Endothelial cell of umbilical vein (primary cell): Measurements from ENCODE around the gene PAQR3. TPM values are rescaled to one million over a fixed set of nuclear protein-coding genes. Genes with fewer than 3 reads are reported as not detected.

ENCODE experiments used
- BruUV-seq: library from RNA; stranded (reverse); fragments of 400-500 nt; replicated peaks from 2 replicates; lab custom pipeline; 2021; lab: Mats Ljungman, UMichigan
- CTCF ChIA-PET: fragments of 300-600, 350-600 bp; sonication (Branson Sonifier 250); formaldehyde crosslinking; loops from one replicate; lab custom pipeline; 2021; ENCODE audit warnings: antibody characterized with exemption, inconsistent platforms; lab: Charles Lee
- POLR2A ChIA-PET: fragments of 300-600, 350-600 bp; sonication (Branson Sonifier 250); formaldehyde crosslinking; loops from one replicate; lab custom pipeline; 2021; ENCODE audit warnings: antibody characterized with exemption, inconsistent platforms; lab: Charles Lee
- DNase-seq: peaks from one replicate; pipeline ENCODE4 v3.0.0-alpha.2; 2011; ENCODE audit warnings: low read depth, low spot score
- FAIRE-seq: peaks from 2 replicates; lab custom pipeline; 2011; peaks lifted over from hg19 to GRCh38; lab: Jason Lieb, UNC
- H2AFZ ChIP-seq: 2 replicates; pipeline ENCODE4 v1.6.0; 2012; ENCODE audit warnings: low read depth, low read length, control low read depth, inconsistent platforms
- H3K27ac ChIP-seq: 2 replicates; pipeline ENCODE4 v1.5.1; 2011; ENCODE audit warnings: low read depth, mild to moderate bottlenecking, control low read depth, low read length, moderate library complexity; ENCODE audit not compliant: insufficient read depth
- H3K27me3 ChIP-seq, 2 experiments: 2 replicates each; pipeline versions ENCODE4 v1.6.0 to v1.6.1; 2011; ENCODE audit warnings: low read length in 2 of 2, mixed read lengths in 1 of 2; ENCODE audit not compliant: control insufficient read depth in 2 of 2, insufficient read depth in 2 of 2
- H3K36me3 ChIP-seq, 2 experiments: 2 replicates in 1 of 2; 3 replicates in 1 of 2; pipeline ENCODE4 v1.5.1; 2011; ENCODE audit warnings: low read length in 2 of 2, mild to moderate bottlenecking in 1 of 2, moderate library complexity in 1 of 2; ENCODE audit not compliant: control insufficient read depth in 2 of 2, insufficient read depth in 2 of 2; ENCODE audit errors: extremely low read depth in 1 of 2
- H3K4me1 ChIP-seq: 3 replicates; pipeline ENCODE4 v1.5.1; 2011; ENCODE audit warnings: mild to moderate bottlenecking, low read length; ENCODE audit not compliant: control insufficient read depth, insufficient read depth; ENCODE audit errors: extremely low read depth
- H3K4me2 ChIP-seq: 2 replicates; pipeline ENCODE4 v1.6.1; 2011; ENCODE audit warnings: low read length, control low read depth, mixed read lengths; ENCODE audit not compliant: insufficient read depth
- H3K4me3 ChIP-seq, 3 experiments: fragments of 200-600 bp in 1 of 3; sonication (generic), shearing (Covaris generic) in 1 of 3; replicated peaks in 1 of 3; 2 replicates each; pipeline ENCODE4 v1.5.1; 2011 to 2016; ENCODE audit warnings: control low read depth in 3 of 3, low read length in 3 of 3, mild to moderate bottlenecking in 2 of 3, inconsistent platforms in 1 of 3, low read depth in 1 of 3, moderate library complexity in 1 of 3; ENCODE audit not compliant: insufficient read depth in 1 of 3
- H3K79me2 ChIP-seq: 2 replicates; pipeline ENCODE4 v1.6.0; 2012; ENCODE audit warnings: low read length, inconsistent platforms; ENCODE audit not compliant: control insufficient read depth, insufficient read depth
- H3K9ac ChIP-seq: replicated peaks from 2 replicates; pipeline ENCODE3; 2011; ENCODE audit warnings: low read length, control low read depth; ENCODE audit not compliant: insufficient read depth; ENCODE audit errors: extremely low read depth
- H3K9me1 ChIP-seq: replicated peaks from 3 replicates; pipeline ENCODE4 v1.6.0; 2011; ENCODE audit warnings: mild to moderate bottlenecking, low read length; ENCODE audit not compliant: control insufficient read depth, insufficient read depth; ENCODE audit errors: extremely low read depth
- H3K9me3 ChIP-seq: replicated peaks from 2 replicates; pipeline ENCODE4 v1.5.1; 2012; ENCODE audit warnings: low read length, inconsistent platforms; ENCODE audit not compliant: control insufficient read depth, insufficient read depth
- H4K20me1 ChIP-seq: replicated peaks from 2 replicates; pipeline ENCODE3; 2011; ENCODE audit warnings: mild to moderate bottlenecking, low read length; ENCODE audit not compliant: control insufficient read depth, insufficient read depth; ENCODE audit errors: extremely low read depth
- CTCF ChIP-seq, 2 donors: IDR thresholded peaks; 1 replicate in 1 of 2; 2 replicates in 1 of 2; pipeline ENCODE4 v1.5.1; 2011; ENCODE audit warnings: low read length in 2 of 2, mild to moderate bottlenecking in 2 of 2, moderate library complexity in 2 of 2, control low read depth in 1 of 2, inconsistent platforms in 1 of 2, low read depth in 1 of 2; ENCODE audit not compliant: insufficient read depth in 1 of 2; ENCODE audit errors: extremely low read depth in 1 of 2
- EZH2 ChIP-seq: IDR thresholded peaks from 2 replicates; pipeline ENCODE4 v1.6.1; 2012; ENCODE audit warnings: borderline replicate concordance, low read depth, mild to moderate bottlenecking, moderate library complexity, low read length, inconsistent platforms; ENCODE audit not compliant: severe bottlenecking
- FOS ChIP-seq: IDR thresholded peaks from 2 replicates; pipeline ENCODE4 v1.6.1; 2011; ENCODE audit warnings: mild to moderate bottlenecking, low read length, moderate library complexity, borderline replicate concordance; ENCODE audit not compliant: insufficient read depth
- GATA2 ChIP-seq: IDR thresholded peaks from 2 replicates; pipeline ENCODE4 v1.7.0; 2011; ENCODE audit warnings: low read depth, mild to moderate bottlenecking, moderate library complexity, mixed read lengths, low read length; ENCODE audit not compliant: insufficient read length, insufficient read depth
- JUN ChIP-seq: IDR thresholded peaks from 2 replicates; pipeline ENCODE4 v1.6.1; 2011; ENCODE audit warnings: borderline replicate concordance, low read depth; ENCODE audit not compliant: insufficient read length, insufficient read depth
- MAX ChIP-seq: IDR thresholded peaks from 2 replicates; pipeline ENCODE4 v1.6.1; 2011; ENCODE audit not compliant: insufficient read depth, insufficient read length
- MYC ChIP-seq: IDR thresholded peaks from one replicate; pipeline ENCODE4 v1.6.1; 2011; ENCODE audit warnings: mild to moderate bottlenecking, low read depth, low read length
- POLR2A ChIP-seq: IDR thresholded peaks from 2 replicates; pipeline ENCODE4 v1.6.1; 2012; ENCODE audit warnings: low read depth, mild to moderate bottlenecking, control low read depth, low read length
- POLR2AphosphoS5 ChIP-seq: IDR thresholded peaks from 2 replicates; pipeline ENCODE4 v1.6.1; 2012; ENCODE audit warnings: low read depth, mild to moderate bottlenecking, control low read depth, low read length, moderate library complexity; ENCODE audit not compliant: insufficient read depth
- dilution Hi-C: fragments of 300-500 bp; cut with MboI; formaldehyde crosslinking; loops from one replicate; pipeline ENCODE4 v1.15.0; 2019; ENCODE audit warnings: low sequenced_read_pairs; ENCODE audit not compliant: extremely low pct_ligation_motif_present
- intact Hi-C: fragments of 100-400 bp; cut with micrococcal nuclease; formaldehyde crosslinking; loops from one replicate; pipeline ENCODE4 v1.10.0; 2022
- polyA plus RNA-seq, 4 experiments: library from polyadenylated mRNA; depleted of rRNA in 3 of 4; stranded (reverse) in 3 of 4; unstranded in 1 of 4; fragments of >200 nt; gene quantifications; 2 replicates each; pipeline versions ENCODE4 v1.2.1 to v1.2.3, GENCODE V29; 2011 to 2012; ENCODE audit warnings: missing spikeins in 1 of 4
- total RNA-seq: library from RNA; stranded (reverse); gene quantifications from 2 replicates; pipeline ENCODE4 v1.2.3, GENCODE V29; 2021

Gene PAQR3
- total and polyA plus RNA-seq, 2 donors (not counting 3 experiments of a cell fraction or from before 2014, with no cell fraction given): 15.0 to 19.0 TPM

GRCh38 chr4:78863254-78863869, 75.9 kb downstream of the PAQR3 start:
- BruUV-seq: no TSS peak
- Histone ChIP-seq H2AFZ (no peak overlapping the region), H3K79me2 (no peaks in the 10 kb centered on the region), H3K36me3 (peaks cover 2% of the 10 kb centered on the region in 2 experiments), H3K27ac (no peak overlapping the region), H3K9me3 (no peaks in the 10 kb centered on the region), H4K20me1 (no peaks in the 10 kb centered on the region), H3K9ac (no peak overlapping the region), H3K27me3 (no peaks in the 10 kb centered on the region), H3K4me3 (no peak overlapping the region), H3K4me2 (no peak overlapping the region), H3K4me1 (no peaks in the 10 kb centered on the region), H3K9me1 (no peaks in the 10 kb centered on the region)
- DNase-seq (peak; percentile 3), FAIRE-seq (no peak)
- ChIA-PET POLR2A (no interaction called here), CTCF (interaction anchor here (1.0 to 2.6 kb wide), 22 partner anchors 9 to 904 kb away, joined by 3 to 129 read pairs (median 4); no protein-coding TSS in a partner anchor)
- TF ChIP-seq JUN (no peak), POLR2AphosphoS5 (no peak), GATA2 (no peak), FOS (no peak), MYC (no peak), EZH2 (no peak), POLR2A (no peak), CTCF (IDR thresholded peaks at IDR 0.05; ENCODE audit: extremely low read depth in 1 of 2, insufficient read depth in 1 of 2, low read depth in 1 of 2, low read length in 2 of 2) (no peak), MAX (no peak)
- intact Hi-C loops: loop anchor here (5.0 to 10.0 kb wide), 2 partner anchors 86 to 909 kb away; partner anchors contain the start of gene BMP2K
- dilution Hi-C loops: loop anchor here (25.0 kb wide), 1 partner anchor 251 kb away; no protein-coding TSS in a partner anchor
